Osteoblast (primary cell): ENCODE results near the gene TMEM52. TPM values are rescaled to one million over a fixed set of nuclear protein-coding genes. Genes with fewer than 3 reads are reported as not detected.
"Not testable (repeated sequence)": the region's sequence is repeated elsewhere in the genome, so short reads cannot be mapped to it uniquely, and the experiment has no call there.

ENCODE experiments used
- DNase-seq: peaks from one replicate; pipeline ENCODE4 v3.0.0; 2011; ENCODE audit warnings: low spot score, mixed read lengths; ENCODE audit not compliant: insufficient read length; ENCODE audit errors: missing footprints
- H2AFZ ChIP-seq: 2 replicates; pipeline ENCODE4 v1.6.0; 2011; ENCODE audit warnings: mild to moderate bottlenecking, low read length
- H3K27ac ChIP-seq: 2 replicates; pipeline ENCODE4 v1.5.1; 2011; ENCODE audit warnings: mild to moderate bottlenecking, low read depth, low read length, moderate library complexity
- H3K27me3 ChIP-seq: 2 replicates; pipeline ENCODE4 v1.6.0; 2012; ENCODE audit warnings: mild to moderate bottlenecking, control low read depth, inconsistent platforms, low read length, moderate library complexity; ENCODE audit not compliant: insufficient read depth
- H3K36me3 ChIP-seq: 2 replicates; pipeline ENCODE4 v1.5.1; 2011; ENCODE audit warnings: mild to moderate bottlenecking, low read length, control low read depth, moderate library complexity; ENCODE audit not compliant: insufficient read depth
- H3K4me1 ChIP-seq: 2 replicates; pipeline ENCODE4 v1.5.1; 2011; ENCODE audit warnings: mild to moderate bottlenecking, low read length, control low read depth, moderate library complexity; ENCODE audit not compliant: insufficient read depth
- H3K4me2 ChIP-seq: 2 replicates; pipeline ENCODE4 v1.6.0; 2011; ENCODE audit warnings: mild to moderate bottlenecking, low read length; ENCODE audit not compliant: insufficient read depth
- H3K4me3 ChIP-seq: fragments of 200-600 bp; sonication (generic); 3 replicates; pipeline ENCODE4 v1.5.1; 2012; ENCODE audit warnings: mild to moderate bottlenecking, low read length, inconsistent platforms; ENCODE audit not compliant: insufficient read depth
- H3K79me2 ChIP-seq: 2 replicates; pipeline ENCODE4 v1.6.0; 2012; ENCODE audit warnings: mild to moderate bottlenecking, low read length, control low read depth, inconsistent platforms; ENCODE audit not compliant: insufficient read depth
- H3K9me3 ChIP-seq: 2 replicates; pipeline ENCODE4 v1.5.1; 2011; ENCODE audit warnings: low read depth, low read length, control low read depth
- H4K20me1 ChIP-seq: 2 replicates; pipeline ENCODE4 v1.6.0; 2012; ENCODE audit warnings: mild to moderate bottlenecking, low read length, control low read depth; ENCODE audit not compliant: insufficient read depth
- total RNA-seq: library from RNA; depleted of rRNA; stranded (reverse); fragments of >200 nt; gene quantifications from 2 replicates; pipeline ENCODE4 v1.2.3, GENCODE V29; 2012
- TF ChIP-seq, protein P1 (sequence below): IDR thresholded peaks from 2 replicates; pipeline ENCODE4 v1.5.1; 2011; ENCODE audit warnings: mild to moderate bottlenecking, low read depth, low read length, moderate library complexity; ENCODE audit errors: extremely low read depth

Gene TMEM52
- total RNA-seq, 1 donor = not detected

DNA sequence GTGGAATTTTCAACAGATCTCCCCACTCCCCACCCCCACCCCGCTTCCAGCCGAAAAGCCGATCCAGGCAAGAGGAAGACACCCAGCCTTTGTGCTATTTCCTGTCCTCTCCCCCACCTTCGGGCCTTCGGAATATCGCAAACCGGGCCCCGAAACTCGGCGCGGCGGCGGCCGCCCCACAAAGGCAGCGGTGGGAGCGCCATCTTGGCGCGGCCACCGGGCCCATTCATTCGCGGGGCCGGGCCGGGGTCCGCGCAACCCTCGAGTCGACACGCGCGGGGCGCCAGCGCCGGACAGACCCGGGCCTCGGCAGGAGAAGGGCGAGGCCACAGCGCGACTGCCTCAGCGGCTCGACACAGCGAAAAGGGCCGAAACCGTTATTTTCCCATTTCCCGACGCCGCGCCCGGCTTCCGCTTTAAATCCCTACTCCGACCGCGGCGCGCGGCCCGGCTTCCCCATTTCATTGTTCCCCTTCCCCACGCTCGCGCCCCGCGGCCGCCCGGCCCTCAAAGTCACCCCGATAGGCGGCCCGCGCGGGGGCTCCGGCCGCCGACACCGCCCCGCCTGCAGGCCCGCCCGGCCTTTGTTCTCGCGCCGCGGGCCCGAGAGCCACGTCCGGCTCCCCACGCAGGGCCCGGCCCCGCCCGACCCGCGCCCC is 29.1 kb downstream of the TMEM52 start:
- Histone ChIP-seq H3K79me2 (peaks cover 56% of the 10 kb centered on the region), H3K9me3 (no peaks in the 10 kb centered on the region), H3K4me1 (peaks cover 25% of the 10 kb centered on the region), H2AFZ (peak overlapping the region; percentile 41), H3K4me3 (peak overlapping the region; percentile 88), H3K27ac (peak overlapping the region; percentile 70), H3K27me3 (no peaks in the 10 kb centered on the region), H4K20me1 (peaks cover 38% of the 10 kb centered on the region), H3K4me2 (peak overlapping the region; percentile 85), H3K36me3 (no peaks in the 10 kb centered on the region)
- TF ChIP-seq, protein P1, sequence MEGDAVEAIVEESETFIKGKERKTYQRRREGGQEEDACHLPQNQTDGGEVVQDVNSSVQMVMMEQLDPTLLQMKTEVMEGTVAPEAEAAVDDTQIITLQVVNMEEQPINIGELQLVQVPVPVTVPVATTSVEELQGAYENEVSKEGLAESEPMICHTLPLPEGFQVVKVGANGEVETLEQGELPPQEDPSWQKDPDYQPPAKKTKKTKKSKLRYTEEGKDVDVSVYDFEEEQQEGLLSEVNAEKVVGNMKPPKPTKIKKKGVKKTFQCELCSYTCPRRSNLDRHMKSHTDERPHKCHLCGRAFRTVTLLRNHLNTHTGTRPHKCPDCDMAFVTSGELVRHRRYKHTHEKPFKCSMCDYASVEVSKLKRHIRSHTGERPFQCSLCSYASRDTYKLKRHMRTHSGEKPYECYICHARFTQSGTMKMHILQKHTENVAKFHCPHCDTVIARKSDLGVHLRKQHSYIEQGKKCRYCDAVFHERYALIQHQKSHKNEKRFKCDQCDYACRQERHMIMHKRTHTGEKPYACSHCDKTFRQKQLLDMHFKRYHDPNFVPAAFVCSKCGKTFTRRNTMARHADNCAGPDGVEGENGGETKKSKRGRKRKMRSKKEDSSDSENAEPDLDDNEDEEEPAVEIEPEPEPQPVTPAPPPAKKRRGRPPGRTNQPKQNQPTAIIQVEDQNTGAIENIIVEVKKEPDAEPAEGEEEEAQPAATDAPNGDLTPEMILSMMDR = no peak
- DNase-seq = peak; percentile 97

DNA sequence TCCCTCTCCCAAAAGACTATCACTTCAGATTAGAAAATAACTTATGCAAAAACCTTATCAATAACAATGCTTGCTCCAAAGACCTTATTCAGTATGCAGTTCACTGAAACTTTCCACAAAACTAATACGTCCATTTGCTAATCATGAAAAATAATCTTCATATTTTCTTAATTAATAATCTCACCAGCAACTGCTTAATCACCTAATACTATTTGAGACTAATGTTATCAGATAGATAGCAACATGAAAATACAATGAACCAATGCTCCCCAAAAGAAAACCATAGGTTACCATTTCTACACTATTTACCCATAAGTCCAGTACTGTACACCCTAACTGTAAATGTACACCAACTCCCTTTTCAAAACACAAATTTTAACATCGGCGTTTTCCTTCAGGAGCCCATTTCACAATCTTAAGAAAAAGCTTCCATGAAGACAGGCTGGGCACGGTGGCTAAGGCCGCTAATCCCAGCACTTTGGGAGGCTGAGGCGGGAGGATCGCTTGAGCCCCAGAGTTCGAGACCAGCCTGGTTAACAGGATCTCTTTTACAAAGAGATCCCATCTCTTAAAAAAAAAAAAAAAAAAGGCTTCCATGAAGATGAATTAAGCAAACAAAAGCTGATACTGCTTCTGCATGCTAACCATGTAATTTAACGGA is 29.9 kb downstream of the TMEM52 start:
- Histone ChIP-seq H2AFZ (no peak overlapping the region), H4K20me1 (peaks cover 45% of the 10 kb centered on the region), H3K27me3 (no peaks in the 10 kb centered on the region), H3K4me1 (peaks cover 21% of the 10 kb centered on the region), H3K27ac (peak overlapping the region; percentile 70), H3K4me2 (peak overlapping the region; percentile 85), H3K79me2 (peaks cover 63% of the 10 kb centered on the region), H3K4me3 (peak overlapping the region; percentile 88), H3K9me3 (no peaks in the 10 kb centered on the region), H3K36me3 (no peaks in the 10 kb centered on the region)
- TF ChIP-seq, protein P1 = no peak
- DNase-seq = peak; percentile 80

DNA sequence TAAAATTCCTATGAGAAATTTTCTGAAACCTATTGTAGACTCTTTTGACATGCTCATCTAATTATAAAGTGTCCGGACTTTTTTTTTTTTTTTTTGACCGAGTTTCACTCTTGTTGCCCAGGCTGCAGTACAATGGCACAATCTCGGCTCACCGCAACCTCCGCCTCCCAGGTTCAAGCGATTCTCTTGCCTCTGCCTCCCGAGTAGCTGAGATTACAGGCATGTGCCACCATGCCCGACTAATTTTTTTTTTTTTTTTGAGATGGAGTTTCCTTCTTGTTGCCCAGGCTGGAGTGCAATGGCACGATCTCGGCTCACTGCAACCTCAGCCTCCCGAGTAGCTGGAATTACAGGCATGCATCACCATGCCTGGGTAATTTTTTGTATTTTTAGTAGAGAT is 35.2 kb downstream of the TMEM52 start:
- H3K27ac ChIP-seq, H2AFZ ChIP-seq: not testable (repeated sequence)
- H4K20me1 ChIP-seq = peaks cover 83% of the 10 kb centered on the region

DNA sequence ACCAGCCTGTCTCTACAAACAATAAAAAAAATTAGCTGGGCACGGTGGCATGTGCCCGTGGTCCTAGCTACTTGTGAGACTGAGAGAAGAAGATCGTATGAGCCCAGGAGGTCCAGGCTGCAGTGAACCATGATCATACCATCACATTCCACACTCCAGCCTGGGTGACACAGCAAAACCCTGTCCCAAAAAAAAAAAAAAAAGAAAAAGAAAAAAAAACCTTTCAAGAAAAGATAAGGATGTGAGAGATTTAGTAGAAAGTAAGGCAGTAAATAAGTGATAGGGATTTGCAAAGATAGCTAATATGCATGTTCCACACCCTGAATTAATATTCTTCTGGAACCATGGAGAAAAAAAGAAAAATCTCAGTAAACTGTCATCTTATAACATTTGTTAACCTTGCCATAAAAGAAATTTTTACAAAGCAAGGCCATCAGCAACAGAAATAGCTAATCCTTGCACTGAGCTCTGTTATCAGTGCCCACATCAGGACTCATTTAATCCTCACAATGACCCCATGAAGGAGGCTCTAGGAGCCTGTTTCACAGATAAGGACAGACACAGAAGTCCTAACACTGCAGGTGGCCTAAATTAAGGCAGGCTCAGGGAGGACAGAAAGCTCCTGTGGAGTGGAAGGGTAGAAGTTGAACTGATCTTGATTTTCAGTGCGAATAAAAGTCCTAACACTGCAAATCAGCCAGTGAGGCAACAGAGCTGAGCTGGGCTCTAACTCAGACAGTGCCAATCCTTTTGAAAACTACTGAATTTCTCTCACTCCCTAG is 35.8 kb downstream of the TMEM52 start:
- Histone ChIP-seq H3K27ac (peak overlapping the region; percentile 37), H2AFZ (no peak overlapping the region), H4K20me1 (peaks cover 83% of the 10 kb centered on the region), H3K27me3 (no peaks in the 10 kb centered on the region), H3K36me3 (no peaks in the 10 kb centered on the region), H3K4me3 (no peak overlapping the region), H3K4me2 (no peak overlapping the region), H3K9me3 (no peaks in the 10 kb centered on the region), H3K79me2 (peaks cover 95% of the 10 kb centered on the region), H3K4me1 (peaks cover 6% of the 10 kb centered on the region)
- peak; percentile 63 for DNase-seq
- TF ChIP-seq, protein P1 = no peak

More for the DNA sequence above, 35.2 kb downstream of the TMEM52 start:
- Histone ChIP-seq H3K79me2 (peaks cover 95% of the 10 kb centered on the region), H3K4me1 (peaks cover 11% of the 10 kb centered on the region)
- H3K27me3 ChIP-seq, H3K4me2 ChIP-seq, H3K9me3 ChIP-seq, DNase-seq, H3K4me3 ChIP-seq, H3K36me3 ChIP-seq: not testable (repeated sequence)
